HG03280 (cell line): Measurements from ENCODE around the gene LDLRAD1.
"Not testable (repeated sequence)": the region's sequence is repeated elsewhere in the genome, so short reads cannot be mapped to it uniquely, and the experiment has no call there.

Source experiments
- ATAC-seq: cut with Tn5 transposase; IDR thresholded peaks from one replicate; pipeline ENCODE4 v1.9.1; 2021; ENCODE audit warnings: mild to moderate bottlenecking, moderate library complexity; ENCODE audit not compliant: unreplicated experiment

LDLRAD1 gene

DNA sequence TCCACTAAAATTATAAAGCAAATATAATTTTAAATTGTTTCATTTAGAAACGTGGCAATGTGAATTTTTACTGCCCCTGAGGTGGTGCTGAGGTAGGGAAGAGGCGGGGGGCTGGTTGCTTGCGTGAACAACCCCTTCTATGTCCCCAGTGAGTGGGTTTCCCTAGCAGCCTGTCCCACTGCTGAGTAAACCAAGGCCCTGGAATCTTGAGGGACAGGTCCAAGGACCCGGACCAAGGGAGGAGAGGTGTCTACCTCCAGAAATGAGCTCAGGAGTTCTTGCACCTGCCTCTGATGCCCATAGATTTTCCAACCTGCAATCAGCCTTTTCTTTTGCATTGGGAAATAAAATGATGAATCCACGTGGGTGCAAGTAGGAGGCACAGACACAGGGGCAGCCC lies 649 bp upstream of the LDLRAD1 start:
- no peak for ATAC-seq

DNA sequence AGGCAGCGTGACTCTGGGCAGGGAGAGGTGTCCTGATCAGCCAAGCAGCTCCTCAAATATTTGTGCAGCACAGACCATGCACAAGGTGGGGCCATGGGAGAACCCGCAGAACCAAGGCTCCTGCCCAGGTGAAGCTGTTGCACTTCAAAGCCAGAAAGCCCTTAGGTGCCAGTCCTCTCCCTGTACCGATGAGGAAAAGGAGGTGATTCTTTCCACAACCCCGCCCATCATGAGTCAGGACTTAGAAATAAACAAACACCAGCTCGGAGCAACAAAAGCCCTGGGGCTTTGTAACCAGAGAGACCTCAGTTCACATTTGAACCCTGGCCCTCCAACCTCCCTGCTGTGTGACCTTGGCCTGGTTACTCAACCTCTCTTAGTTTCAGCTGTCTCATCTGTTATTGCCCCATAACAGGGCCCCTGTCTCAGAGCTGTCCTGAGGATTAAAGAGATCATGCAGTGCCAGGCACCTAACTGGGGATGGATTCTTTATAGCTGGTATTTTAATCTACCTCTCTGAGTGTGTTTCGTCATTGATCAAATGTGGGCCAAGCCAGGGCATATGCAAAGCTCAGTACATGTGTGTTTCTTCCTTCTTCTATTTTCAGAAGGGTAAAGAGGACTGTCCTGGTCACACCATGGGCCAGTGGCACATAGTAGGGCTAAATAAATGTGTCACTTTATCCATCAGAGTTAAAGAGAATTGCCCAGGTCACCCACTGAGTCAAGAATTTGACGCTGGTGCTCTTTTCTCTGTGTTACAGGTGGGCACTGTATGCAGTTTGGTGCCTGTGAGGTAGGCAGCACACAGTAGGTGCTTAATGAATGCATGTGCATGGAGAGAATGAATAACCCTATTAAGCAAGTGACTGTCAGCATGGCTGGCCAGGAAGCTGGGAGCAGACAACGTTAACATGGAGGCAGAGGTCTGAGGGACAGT lies 1.4 kb downstream of the LDLRAD1 start:
- ATAC-seq = no peak

DNA sequence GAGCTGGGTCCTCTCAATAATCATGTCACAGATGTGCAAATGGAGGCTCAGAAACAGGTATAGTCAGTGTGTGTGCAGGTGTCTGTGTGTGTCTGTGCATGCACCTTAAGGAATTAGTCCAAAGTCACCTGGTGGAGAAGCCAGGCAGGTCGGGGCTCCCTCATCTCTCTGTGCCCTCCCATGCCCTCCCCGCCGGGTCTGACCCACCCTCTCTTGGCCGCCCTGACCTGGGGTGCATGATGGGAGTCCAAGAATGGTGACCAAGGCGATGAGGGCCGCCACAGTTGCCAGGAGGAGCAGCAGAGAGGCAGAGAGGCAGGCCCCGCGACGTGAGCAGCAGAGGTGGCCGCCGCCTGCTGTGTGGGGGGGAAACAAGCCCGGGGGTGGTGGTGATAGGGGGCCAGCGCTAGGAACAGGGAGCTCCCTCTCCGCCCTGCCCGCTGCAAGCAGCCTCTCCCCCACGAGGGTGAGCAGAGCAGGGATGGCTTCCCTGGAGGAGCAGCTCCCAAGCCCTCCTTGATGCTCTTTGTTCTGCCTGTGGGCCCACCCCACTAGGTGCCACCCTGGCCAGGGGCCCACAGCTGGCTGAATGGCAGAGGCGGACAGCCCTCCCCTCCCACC lies 3.9 kb downstream of the LDLRAD1 start:
- no peak for ATAC-seq

DNA sequence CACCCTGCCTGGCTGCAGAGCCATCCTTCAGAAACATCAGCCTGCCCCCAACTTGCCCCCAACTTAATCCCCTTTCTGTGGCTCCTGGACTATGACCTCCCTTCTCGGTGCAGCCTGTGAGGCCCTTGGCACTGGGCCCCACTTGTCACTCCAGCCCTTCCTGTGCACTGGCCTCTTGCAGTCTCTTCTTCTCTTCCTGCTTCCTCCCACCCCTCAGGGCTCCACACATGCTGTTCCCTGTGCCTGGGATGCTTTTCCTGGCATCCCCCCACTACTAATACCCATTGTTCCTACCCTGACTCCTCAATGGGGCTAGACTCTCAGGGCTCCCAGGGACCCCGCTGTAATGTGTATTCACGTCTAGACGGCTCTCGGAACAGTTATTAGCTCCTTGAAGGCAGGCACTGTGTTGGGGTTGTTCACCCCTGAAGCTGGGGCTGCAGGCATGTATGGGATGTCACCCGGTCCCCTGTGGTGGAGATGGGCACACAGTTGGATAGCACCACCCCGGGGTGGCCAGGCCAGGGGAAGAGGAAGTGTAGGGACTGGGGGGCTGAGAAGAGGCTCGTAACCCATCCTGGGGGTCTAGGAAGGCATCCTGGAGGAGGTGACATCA lies 4.5 kb downstream of the LDLRAD1 start:
- ATAC-seq = no peak

DNA sequence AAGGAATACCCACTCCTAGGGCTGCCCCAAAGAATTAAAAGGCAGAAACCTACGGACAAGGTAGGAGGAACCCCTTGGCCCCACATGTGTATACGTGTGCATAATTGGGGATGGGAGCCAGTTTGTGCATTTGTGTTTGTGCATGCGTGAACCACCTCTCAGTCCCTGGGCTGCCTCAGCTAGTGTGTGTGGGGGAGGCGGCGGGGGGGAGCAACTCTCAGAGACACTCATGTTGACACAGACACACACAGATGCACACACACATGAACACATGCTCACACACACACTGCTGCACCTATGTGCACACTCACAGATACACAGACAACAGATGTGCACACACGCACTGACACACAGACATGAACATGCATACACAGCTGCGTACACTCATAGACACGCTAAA lies 5.1 kb downstream of the LDLRAD1 start:
- no peak for ATAC-seq

- ATAC-seq = no peak
Observed at GRCh38 chr1:54012008-54012325, 6.0 kb downstream of the LDLRAD1 start.

GRCh38 chr1:54011316-54012007 lies 6.5 kb downstream of the LDLRAD1 start:
- no peak for ATAC-seq

DNA sequence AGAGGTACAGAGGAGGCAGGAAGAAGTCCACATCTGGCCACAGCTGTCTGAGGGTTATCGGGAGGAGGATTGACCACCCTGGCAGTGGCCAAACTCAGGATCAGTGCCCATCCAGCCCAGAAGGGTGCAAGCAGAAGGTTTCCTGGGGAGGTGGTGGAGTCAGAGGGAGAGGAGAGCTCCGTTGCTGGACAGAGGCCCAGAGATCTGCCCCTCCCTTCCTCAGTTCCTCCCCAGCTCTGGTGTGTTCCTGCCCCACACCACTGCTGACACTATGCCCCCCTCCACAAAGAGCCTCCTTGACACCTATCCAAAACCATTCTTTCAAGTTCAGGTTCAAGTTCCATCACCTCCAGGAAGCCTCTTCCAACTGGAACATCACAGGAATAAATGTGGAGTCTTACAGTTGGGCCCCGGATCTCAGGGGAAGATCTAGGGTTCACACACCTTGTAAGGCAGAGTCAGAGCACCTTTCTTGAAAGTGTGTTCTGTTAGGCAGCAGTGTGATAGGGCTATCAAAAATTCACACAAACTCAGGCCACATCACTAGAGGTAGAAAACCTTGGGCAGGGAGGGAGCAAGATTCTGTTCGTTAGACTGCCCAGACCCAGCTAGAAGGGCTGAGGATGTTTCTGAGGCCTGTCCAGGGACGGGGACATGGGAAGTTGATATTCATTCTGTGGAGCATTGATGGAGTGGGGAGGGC lies 7.4 kb downstream of the LDLRAD1 start:
- ATAC-seq = no peak

DNA sequence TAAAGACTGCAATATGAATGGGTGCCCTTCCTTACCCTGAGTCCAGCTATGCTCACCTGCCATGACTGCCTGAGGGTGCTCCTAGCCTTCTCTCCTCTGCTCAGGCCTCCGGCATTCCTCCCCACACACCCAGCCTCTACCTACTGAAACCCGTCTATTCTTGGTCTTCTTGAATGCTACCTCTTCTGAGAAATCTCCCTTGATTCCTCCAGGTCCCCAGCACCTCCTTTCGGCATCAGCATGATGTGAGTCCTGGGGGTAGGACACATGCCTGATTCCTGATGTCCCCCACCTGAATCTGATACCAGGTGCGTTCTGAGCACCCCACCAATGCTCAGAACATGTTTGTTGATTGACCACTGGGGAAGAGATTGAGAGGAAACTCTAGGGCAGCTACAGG lies 8.6 kb downstream of the LDLRAD1 start:
- no peak for ATAC-seq

DNA sequence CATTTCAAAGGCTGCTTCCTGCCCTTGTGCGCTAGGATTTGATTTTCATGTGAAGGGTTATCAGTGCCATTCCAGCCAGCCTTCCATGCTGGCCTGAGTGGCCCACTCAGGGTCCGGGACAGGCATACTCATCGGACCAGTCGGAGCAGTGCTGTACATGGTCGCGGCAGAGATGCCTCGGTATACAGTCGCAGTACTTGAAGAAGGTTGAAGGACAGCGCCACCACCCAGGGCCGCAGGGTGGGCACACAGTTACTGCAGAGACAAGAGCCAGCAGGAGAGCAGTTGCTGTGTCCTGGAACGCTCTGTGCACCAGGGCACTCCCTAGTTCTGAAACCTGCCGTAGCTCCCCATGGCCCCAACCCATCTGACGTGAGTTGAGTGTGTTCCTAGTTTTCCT lies 9.1 kb downstream of the LDLRAD1 start:
- ATAC-seq = no peak

DNA sequence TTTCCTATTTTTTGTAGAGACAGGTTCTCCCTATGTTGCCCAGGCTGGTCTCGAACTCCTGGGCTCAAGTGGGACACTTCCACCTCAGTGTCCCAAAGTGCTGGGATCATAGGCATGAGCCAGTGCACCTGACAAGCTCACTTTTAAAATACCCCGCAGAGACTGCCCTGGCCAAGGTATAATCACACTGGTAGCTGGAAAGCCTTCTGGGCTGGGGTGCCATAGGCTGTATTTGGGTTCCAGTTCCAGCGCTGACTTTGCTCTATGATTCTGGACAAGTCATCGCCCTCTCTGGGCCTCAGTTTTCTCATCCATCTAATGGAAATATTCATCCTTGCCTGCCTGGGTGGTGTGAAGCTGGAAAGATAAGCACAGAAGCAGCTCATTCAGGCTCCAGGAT lies 10.4 kb downstream of the LDLRAD1 start:
- ATAC-seq = no peak

GRCh38 chr1:54006508-54006907 lies 11.5 kb downstream of the LDLRAD1 start:
- no peak for ATAC-seq

GRCh38 chr1:54004481-54005049 lies 13.4 kb downstream of the LDLRAD1 start:
- ATAC-seq = no peak

GRCh38 chr1:54003750-54004480 lies 14.1 kb downstream of the LDLRAD1 start:
- ATAC-seq = not testable (repeated sequence)

GRCh38 chr1:54003249-54003646 lies 14.7 kb downstream of the LDLRAD1 start:
- ATAC-seq = no peak

DNA sequence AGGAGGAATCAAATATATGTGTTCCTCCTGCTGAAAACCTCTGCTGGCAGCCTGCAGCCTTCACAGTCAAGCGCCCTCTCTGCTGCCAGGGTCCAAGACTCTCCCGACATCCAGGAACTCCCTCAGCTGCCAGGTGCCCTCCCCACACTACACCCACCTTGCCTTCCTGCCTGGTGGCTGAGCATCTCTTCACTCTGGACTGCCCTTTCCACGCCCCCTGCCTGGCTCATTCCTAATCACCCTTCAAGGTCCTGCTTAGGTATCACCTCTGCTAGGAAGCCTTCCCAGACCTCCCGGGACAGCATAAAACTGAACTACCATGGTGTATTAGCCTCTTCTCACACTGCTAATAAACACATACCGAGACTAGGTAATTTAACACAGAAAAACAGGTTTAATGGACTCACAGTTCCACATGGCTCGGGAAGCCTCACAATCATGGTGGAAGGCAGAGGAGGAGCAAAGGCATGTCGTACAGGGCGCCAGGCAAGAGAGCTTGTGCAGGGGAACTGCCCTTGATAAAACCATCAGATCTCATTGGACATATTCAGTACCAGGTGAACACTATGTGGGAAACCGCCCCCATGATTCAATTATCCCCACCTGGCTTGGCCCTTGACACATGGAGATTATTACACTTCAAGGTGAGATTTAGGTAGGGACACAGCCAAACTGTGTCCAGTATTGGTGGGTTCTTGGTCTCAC lies 15.3 kb downstream of the LDLRAD1 start:
- ATAC-seq = no peak

DNA sequence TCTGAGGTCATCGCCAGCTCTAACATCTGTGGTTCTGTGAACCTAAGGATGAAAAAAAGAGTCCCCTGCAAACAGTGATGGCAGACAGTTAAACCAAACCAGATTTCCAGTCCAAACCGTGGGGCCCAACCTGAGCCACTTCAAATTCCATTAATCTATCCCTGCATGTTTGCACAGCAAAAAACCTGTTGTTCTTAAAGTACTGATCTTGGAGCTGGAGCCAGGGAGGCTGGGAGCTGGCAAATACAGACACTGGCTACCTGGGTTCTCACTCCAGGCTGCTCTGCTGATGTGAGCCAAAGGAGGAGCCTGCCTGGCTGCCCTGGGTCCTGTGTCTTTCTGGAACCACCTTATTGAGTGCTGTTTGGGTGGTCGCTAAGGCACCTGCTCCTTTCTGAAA lies 16.4 kb downstream of the LDLRAD1 start:
- ATAC-seq = no peak

DNA sequence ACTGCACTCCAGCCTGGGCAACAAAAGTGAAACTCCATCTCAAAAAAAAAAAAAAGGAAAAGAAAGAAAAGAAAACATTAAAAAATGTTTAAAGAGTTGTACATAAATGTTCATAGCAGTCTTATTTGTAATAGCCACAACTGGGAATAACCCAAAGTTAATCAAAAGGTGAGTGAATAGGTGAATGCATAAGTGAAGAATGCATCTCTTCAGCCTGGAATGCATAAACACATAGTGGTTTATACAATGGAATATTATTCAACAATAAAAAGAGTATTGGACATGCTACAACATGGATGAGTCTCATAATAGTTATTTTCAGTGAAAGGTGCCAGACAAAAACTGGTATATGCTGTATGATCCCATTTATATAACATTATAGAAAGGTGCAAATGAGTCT lies 18.1 kb downstream of the LDLRAD1 start:
- no peak for ATAC-seq

- no peak for ATAC-seq
Observed at GRCh38 chr1:53998223-53998622, 19.8 kb downstream of the LDLRAD1 start.
